Activated CD4-positive, alpha-beta T cell treated with anti-CD3 and anti-CD28 coated beads for 24 hours (primary cell): ENCODE results near the gene PCDHGB3.
"Not testable (repeated sequence)": the region's sequence is repeated elsewhere in the genome, so short reads cannot be mapped to it uniquely, and the experiment has no call there.

Experiments
- DNase-seq, 2 donors: peaks; one replicate each; pipeline ENCODE4 v3.0.0-alpha.2; 2020; ENCODE audit warnings: low read depth in 2 of 2

Gene PCDHGB3

GRCh38 chr5:141392429-141393198 is 22.6 kb downstream of the PCDHGB3 start, which contains the start of gene PCDHGA8:
Gene PCDHGA8 (plus strand): TSS chr5:141392633. CDS start chr5:141392814, 181 bp downstream.
- DNase-seq, result no peak

- no peak for DNase-seq
Observed at GRCh38 chr5:141393267-141393666, 23.2 kb downstream of the PCDHGB3 start.

GRCh38 chr5:141394401-141395187 is 24.6 kb downstream of the PCDHGB3 start:
- not testable (repeated sequence) for DNase-seq

GRCh38 chr5:141397756-141398551 is 27.9 kb downstream of the PCDHGB3 start, which contains the start of gene PCDHGB5:
Gene PCDHGB5 (plus strand): TSS chr5:141397947. CDS start chr5:141398128, 181 bp downstream.
- DNase-seq, result peak in 1 of 2 donors; percentile 34

GRCh38 chr5:141398608-141399007 is 28.6 kb downstream of the PCDHGB3 start:
- DNase-seq, result no peak

- DNase-seq, result no peak
Observed at GRCh38 chr5:141399555-141400258, 29.7 kb downstream of the PCDHGB3 start.

GRCh38 chr5:141402553-141403243 is 32.7 kb downstream of the PCDHGB3 start, which contains the start of gene PCDHGA9:
Gene PCDHGA9 (plus strand): TSS chr5:141402778. CDS start chr5:141402953, 175 bp downstream.
- no peak for DNase-seq

- DNase-seq, result no peak
Observed at GRCh38 chr5:141403387-141403786, 33.3 kb downstream of the PCDHGB3 start.

- not testable (repeated sequence) for DNase-seq
Observed at GRCh38 chr5:141407790-141408505, 37.9 kb downstream of the PCDHGB3 start, which contains the start of gene PCDHGB6. Gene PCDHGB6 (plus strand): TSS chr5:141408021. CDS start chr5:141408203, 182 bp downstream.

GRCh38 chr5:141409598-141410306 is 39.7 kb downstream of the PCDHGB3 start:
- no peak for DNase-seq

- DNase-seq, result no peak
Observed at GRCh38 chr5:141411575-141411974, 41.5 kb downstream of the PCDHGB3 start.

GRCh38 chr5:141412854-141413539 is 43.0 kb downstream of the PCDHGB3 start, which contains the start of gene PCDHGA10:
Gene PCDHGA10 (plus strand): TSS chr5:141412987. CDS start chr5:141413176, 189 bp downstream.
- DNase-seq, result peak; percentile 32 to 44

GRCh38 chr5:141413540-141414069 is 43.6 kb downstream of the PCDHGB3 start:
- no peak for DNase-seq

GRCh38 chr5:141414548-141415274 is 44.7 kb downstream of the PCDHGB3 start:
- not testable (repeated sequence) for DNase-seq

- not testable (repeated sequence) for DNase-seq
Observed at GRCh38 chr5:141415275-141415618, 45.2 kb downstream of the PCDHGB3 start.

GRCh38 chr5:141417494-141418172 is 47.6 kb downstream of the PCDHGB3 start, which contains the start of gene PCDHGB7:
Gene PCDHGB7 (plus strand): TSS chr5:141417677. CDS start chr5:141417860, 183 bp downstream.
- peak; percentile 14 to 43 for DNase-seq
